Subcutaneous adipose tissue (tissue), 4 donors: ENCODE results near the gene TBX21. TPM values are rescaled to one million over a fixed set of nuclear protein-coding genes. Genes with fewer than 3 reads are reported as not detected.

Source experiments
- CTCF ChIP-seq: fragments of 450-650 bp; IDR thresholded peaks from one replicate; pipeline ENCODE4 v1.5.1; 2016; ENCODE audit warnings: low read depth, mild to moderate bottlenecking, control low read depth, antibody characterized with exemption, moderate library complexity
- total RNA-seq, 4 donors: library from RNA; depleted of rRNA; stranded (reverse); fragments of >200 nt; gene quantifications; one replicate each; pipeline ENCODE4 v1.1.0, GENCODE V29; 2016

TBX21 gene
- total RNA-seq, 4 donors from 2014 or later: 0.66 to 4.6 (median 2.8) TPM

DNA sequence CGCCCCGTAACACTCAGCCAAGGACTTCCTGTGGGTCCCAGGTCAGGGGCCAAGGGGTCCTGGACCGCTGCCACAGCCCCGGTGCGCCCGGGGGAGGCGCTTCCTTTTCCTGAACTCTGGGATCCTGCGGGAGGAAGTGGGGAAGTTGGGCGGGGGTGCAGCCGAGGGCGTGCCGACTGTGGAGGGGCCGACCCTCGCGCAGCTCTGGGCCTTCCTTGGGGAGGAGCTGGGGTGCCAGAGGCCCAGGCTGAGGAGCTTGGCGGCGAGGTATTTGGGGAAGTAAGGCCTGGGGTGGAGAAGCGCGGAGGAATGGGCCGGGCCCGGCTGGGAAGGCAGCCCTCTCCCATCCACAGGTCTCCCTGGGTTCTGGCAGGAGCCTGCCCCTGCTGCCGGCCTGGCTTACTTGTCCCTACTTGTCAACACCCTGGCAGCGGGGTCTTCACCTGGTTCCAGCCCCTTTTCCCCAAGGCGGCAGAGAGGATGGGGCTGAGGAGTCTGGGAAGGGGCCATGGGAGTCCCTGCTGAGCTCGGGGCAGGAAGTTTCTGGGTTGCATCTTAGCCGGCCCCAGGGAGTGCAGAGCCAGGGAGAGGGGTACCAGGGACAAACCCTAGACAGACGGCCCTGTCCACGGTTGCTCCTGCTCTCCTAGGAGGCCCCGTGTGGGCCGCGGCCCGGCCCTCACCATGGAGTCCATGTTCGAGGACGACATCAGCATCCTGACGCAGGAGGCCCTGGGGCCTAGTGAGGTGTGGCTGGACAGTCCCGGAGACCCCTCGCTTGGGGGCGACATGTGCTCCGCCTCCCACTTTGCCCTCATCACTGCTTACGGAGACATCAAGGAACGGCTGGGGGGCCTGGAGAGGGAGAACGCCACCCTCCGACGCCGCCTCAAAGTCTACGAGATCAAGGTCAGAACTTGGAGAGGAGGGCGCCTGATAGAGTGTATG, 37.3 kb upstream of the TBX21 start:
- TF ChIP-seq CTCF: no peak

DNA sequence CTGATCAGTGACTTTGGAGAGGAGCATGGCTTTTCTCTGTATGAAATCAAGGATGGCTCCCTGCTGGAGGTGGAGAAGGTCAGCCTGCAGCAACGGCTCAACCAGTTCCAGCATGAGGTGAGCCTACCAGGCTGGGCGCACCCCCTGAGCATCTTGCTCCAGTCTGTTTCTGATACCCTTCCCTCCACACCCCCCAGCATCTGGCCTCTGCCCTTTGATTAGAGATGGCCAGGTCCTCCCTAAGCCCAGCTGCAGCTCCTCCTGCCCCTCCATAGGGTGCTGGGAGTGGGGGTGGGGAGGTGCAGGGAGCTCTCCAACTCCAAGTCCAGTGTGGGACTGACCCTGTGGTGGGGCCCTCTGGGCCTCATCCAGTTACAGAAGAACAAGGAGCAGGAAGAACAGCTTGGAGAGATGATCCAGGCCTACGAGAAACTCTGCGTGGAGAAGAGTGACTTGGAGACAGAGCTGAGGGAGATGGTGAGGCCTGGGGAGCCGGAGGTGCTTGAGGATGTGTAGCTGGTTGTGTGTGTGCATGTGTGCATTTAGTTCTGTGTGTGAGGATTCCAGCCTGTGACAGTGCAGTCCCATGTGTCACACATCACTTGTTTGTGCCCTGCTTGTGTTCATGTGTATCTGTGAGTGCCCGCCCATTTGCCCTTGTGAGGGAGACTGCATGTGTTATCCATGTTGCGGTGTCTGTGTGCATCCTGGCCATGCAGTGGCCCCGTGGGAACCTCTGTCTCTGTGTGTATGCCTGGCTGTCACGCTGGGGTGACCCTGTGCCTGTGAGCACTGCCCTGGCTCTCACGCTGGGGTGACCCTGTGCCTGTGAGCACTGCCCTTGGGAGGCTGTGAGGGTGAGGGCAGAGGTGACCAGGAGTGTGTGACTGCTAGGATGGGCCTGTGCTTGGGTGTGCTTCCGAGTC, 36.1 kb upstream of the TBX21 start:
- no peak for TF ChIP-seq CTCF

GRCh38 chr17:47697906-47698711, 34.9 kb upstream of the TBX21 start:
- no peak for TF ChIP-seq CTCF

DNA sequence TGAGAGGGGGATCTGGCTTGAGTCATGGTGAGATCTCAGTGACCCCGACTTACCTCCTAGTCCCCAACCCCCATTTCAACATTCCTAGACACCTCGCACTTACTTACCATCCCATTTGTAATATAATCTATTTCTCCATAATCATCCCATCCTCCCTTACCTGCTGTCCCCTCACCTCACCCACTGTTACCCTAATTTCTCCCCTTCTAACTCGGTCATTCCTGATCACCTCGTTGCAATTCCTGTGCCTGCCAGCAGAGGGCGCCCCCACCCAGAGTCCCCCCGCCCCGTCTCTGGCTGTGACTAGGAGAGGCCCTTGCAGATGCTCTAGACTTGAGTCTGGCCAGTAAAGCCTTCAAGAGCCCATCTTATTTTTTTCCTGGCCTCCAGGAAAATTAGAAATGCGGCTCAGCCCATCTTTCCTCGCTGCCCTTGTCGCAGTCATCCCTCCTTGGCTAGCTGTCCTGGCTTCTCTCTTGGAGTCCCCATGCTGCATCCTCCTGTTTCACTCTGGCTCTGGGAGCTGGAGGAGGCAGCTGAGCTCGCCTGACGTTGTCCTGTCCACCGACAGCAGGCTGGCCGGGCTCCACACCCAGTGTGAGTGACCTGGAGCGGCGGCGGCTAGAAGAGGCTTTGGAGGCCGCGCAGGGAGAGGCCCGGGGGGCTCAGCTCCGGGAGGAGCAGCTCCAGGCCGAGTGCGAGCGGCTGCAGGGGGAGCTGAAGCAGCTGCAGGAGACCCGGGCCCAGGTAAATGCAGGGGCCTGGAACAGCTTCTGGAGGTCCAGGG, 34.1 kb upstream of the TBX21 start:
- TF ChIP-seq CTCF: no peak

GRCh38 chr17:47699536-47699840, 33.5 kb upstream of the TBX21 start:
- no peak for TF ChIP-seq CTCF

GRCh38 chr17:47700471-47701449, 32.3 kb upstream of the TBX21 start:
- no peak for TF ChIP-seq CTCF
